Ovary (tissue), 3 donors: ENCODE measurements around the gene PSENEN.

Experiments
- CTCF ChIP-seq, 3 donors: fragments of 450-650 bp in 2 of 3; fragments of 200-600 bp in 1 of 3; IDR thresholded peaks; one replicate each; pipeline versions ENCODE4 v1.5.1 to v1.8.0; 2016 to 2022; ENCODE audit warnings: antibody characterized with exemption in 3 of 3, mild to moderate bottlenecking in 1 of 3
- POLR2A ChIP-seq: fragments of 450-650 bp; IDR thresholded peaks from one replicate; pipeline ENCODE4 v1.6.1; 2017; ENCODE audit warnings: antibody characterized with exemption, mild to moderate bottlenecking, moderate library complexity
- donor health status: DM: no; HTN: no; CAD: no.

DNA sequence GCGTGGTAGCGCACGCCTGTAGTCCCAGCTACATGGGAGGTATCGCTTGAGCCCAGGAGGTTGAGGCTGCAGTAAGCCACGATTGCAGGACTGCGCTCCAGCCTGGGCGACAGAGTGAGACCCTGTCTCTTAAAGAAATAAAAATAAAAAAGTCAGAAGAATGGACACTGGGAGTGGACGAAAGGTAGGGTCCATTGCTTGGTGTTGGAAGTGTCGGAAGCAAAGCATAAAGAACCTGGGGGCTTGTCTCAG, 29.5 kb downstream of the PSENEN start:
- TF ChIP-seq CTCF (IDR thresholded peaks at IDR 0.05) (no peak), POLR2A (no peak)
